EL (cell line): ENCODE measurements around the gene SEC61B.
A peak's percentile ranks its signal among the peaks of the same experiment; 100 is the strongest.
"Not testable (repeated sequence)": the region's sequence is repeated elsewhere in the genome, so short reads cannot be mapped to it uniquely, and the experiment has no call there.

Source experiments
- DNase-seq: peaks from one replicate; pipeline ENCODE4 v3.0.0-alpha.2; 2016

SEC61B gene

DNA sequence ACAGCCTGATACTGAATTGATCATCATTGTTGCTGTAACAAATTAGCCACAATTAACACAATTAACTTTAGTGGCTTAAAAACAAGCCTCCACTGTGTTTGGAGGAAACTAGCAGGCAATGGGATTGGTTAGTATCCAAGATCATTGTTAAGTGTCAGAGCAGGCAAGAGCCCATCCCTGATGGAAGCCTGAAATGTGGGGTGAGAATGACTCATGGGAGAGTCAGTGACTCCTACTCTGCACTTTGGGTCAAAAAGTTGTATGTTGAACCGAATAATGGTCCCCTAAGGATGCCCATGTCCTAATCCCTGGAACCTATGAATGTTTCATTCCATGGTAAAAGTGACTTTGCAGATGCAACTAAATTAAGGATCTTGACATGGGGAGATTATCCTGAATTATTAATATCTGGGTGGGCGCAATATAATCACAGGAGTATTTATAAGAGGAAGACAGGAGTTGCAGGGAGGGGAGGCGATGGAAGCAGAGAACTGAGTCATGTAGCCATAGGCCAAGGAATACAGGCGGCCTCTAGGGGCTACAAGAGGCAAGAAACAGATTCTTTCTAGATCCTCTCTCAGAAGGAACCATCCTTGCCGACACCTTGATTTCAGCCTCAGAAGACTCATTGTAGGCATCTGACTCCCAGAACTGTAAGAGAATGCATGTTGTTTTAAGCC, 29.2 kb upstream of the SEC61B start:
- DNase-seq = peak; percentile 28

DNA sequence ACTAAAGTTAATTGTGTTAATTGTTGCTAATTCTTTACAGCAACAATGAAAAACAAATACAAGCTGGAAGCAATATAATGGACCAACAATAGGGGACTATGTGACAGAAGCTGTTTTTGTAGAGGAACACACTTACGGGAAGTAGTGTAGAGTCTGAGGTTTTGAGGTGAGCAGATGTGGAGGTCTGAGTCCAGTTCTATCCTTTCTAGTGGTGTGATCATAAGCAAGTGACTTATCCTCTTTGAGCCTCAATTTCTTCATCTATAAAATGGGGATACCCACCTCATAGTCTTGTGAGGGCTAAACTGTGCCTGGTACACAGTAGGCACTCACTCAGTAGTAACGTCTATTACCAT, 28.6 kb upstream of the SEC61B start:
- no peak for DNase-seq

DNA sequence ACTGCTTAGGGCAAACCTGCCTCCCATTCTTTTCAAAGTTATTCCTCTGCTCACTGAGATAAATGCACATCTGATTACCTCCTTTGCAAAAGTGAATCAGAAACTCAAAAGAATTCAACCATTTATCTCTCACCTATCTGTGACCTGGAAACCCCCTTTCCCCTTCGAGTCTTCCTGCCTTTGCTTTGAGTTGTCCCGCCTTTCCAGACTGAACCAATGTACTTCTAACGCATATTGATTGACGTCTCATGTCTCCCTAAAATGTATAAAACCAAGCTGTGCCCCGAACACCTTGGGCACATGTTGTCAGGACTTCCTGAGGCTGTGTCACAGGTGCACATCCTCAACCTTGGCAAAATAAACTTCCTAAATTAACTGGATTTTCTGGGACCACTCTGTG, 25.6 kb upstream of the SEC61B start:
- not testable (repeated sequence) for DNase-seq

DNA sequence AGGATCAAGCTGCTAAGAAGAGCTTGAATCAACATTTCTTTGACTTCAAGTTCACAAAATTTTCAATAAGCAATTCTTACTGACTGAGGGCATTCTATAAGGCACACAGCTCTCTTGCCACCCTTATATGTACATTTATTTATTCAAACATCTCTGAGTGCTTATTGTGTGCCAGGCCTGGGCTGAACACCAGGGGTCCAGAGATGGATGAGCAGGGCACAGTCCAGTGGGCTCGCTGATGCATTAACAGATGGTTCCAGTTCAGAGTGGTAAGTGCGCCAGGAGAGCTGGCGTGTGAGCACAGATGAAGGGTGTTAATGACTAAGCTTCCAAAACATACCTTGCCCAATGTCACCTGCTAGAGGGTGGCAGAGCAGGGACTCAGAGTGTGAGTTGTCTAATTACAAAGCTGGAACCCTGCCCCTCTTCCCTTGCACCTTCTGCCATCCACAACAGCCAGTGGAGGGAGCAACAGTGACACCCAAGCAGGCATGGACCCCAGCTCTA, 24.9 kb upstream of the SEC61B start:
- DNase-seq = no peak

DNA sequence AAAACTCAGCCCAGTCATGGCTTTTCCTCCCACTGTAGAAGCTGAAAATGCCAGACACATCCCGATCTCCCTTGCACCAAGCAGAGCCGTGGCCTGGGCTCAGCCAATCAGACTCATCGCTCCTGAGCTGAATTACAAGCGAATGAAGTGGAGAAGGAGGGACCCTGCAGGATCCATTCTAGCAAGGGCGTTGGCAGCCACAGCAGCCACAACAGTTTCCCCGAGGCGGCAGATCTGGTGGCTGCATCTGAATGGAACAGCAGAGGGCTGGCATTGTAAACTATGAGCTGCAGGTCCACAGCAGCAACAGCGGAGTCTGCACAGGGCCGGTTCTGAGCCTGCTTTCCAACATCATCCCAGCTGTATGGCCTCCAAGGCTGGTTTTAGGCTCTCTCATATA, 24.1 kb upstream of the SEC61B start:
- no peak for DNase-seq

DNA sequence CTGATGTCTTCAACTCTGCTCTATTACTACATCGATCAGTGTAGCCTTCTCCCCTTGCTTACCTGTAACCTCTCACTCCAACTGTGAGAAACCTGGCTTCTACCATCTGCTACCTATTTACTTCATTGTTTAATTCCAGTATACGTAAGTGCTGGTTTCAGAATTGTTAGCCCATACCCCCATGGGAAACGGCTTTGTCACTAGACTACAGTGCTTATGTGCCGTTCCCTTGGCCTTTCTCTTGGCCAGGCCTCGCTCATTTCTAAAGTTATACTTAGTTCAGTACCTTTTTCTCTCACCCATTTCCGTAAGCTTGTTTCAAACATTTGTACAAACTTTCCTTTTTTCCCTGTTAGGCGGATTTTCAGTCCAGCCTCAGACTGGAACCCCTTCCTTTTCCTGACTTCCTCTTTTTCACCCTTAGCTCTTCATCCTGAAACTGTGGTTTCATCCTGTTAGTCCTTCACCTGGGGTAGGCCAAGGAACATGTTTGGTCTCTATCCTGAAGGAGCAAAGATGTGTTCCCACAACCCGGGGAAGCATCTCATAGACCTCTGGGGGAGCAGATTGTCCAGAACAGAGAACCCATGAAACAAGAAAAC, 22.0 kb upstream of the SEC61B start:
- DNase-seq = no peak

DNA sequence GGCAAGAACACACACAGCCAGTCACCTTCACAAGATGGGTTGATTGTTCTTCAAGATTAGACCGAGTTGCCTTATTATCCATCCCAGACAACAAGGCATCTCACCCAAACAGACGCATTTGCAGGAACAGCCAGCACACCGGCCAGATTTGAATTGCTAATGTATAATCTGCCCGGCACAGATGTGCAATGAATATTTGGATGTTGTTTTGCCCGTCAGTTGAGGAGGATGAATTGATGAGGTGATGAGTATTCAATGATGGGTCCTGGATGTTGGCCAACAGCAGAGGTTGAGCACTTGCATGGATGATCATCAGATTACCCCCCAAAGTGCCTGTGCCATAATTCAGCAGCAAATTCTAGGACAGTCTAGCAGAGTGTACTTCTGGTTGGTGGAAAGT, 20.5 kb upstream of the SEC61B start:
- no peak for DNase-seq

DNA sequence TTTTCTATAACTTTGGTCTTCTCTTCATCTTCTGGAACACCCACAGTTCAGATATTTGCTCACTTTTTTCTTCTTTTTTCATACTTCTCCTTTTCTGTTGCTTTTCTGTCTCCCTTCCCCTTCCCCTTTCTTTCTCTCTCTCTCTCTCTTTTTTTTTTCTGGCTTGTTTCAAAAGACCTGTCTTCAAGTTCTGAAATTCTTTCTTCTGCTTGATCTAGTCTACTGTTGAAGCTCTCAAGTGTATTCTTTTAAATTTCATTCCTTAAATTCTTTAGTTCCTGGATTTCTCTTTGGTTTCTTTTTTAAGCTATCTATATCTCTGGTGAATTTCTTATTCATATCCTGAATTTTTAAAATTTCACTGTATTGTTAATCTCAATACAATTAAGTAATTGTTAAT, 11.5 kb upstream of the SEC61B start:
- no peak for DNase-seq

DNA sequence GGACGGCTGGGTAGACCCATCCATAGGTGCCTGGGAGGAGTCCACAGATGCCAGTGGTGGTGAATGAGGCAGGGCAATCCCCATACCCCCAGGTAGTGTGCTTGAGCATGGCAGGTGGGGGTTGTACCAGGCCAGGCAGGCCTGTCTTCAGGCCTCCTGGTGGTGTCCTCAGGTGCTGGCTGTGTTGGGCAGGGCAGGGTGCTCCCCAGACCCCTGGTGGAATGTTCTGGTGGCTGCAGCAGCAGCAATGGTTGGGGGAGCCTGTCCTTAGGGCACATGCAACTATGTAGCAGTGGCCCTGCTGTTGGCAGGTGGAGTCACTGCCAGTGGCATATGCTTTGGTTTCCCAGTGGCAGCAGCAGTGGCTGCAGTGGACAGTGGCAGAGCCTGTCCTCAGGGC, 10.3 kb upstream of the SEC61B start:
- no peak for DNase-seq

DNA sequence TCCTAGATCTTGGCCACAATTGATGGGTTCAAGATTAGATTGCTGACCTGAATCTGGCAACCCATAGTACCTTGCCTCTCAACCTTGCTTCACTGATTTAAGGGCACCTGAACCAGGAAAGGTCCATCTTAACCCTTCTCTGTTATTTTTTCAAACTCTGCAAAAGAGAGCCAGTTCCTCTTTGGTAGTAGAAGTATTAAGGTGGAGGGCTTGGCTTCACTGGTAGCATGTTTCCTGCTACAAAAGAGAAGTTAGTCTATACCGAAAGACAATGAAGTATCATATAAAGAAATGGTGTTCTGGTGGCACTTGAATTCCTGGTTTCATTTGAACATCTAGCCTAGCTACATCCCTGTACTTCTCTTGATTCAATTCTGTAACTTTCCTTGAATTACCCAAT, 8.9 kb upstream of the SEC61B start:
- DNase-seq = no peak

DNA sequence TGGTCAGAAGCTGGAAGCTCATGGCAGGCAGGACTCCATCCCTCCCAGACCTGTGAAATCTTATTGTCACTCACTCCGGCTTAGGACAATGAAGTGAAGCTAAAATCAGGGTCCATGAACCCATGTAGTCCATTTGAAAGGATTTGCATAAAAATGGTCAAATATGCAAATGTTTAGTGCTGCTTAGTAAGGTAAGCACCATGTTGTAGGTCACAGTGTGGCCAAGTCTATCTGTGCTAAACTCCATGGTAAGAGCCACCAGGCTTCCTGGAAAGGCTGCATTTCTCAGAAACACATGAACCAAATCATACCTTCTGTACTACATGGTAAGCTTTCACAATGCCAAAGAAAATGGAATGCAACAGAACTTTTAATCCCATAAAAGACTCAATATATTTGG, 6.0 kb upstream of the SEC61B start:
- no peak for DNase-seq

DNA sequence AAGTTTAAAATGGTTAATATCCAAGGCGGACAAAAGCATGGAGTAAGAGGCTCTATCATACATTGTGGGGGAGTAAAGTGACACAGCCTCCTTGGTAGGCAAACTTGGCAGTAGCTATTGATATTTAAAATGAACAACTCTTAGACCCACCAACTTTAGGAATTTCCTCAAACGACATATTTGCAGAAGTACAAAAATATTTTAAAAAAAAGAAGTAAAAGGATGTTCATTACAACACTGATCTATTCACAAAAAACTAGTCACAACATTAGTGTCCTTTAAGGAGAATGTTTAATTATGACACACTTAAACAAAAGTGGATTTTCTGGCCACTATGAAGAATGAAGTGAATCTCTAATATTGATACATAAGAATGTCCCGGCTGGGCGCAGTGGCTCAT, 2.1 kb upstream of the SEC61B start:
- no peak for DNase-seq

DNA sequence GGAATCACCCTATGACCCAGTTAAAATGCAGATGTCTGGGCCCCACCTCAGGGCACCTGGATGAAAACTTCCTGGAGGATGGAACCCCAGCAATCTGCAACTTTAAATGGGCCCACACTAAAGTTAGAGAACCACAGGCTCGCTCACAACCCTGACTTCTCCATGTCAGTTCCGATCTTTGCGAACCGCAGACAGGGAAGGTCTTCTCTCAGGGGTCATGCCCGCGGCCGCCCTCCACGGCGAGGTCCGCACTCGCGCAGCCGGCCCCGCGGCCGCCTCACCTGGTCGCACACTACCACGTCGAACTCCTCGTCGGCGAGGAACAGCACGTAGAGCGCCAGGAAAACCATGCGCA, 839 bp upstream of the SEC61B start:
- no peak for DNase-seq

DNA sequence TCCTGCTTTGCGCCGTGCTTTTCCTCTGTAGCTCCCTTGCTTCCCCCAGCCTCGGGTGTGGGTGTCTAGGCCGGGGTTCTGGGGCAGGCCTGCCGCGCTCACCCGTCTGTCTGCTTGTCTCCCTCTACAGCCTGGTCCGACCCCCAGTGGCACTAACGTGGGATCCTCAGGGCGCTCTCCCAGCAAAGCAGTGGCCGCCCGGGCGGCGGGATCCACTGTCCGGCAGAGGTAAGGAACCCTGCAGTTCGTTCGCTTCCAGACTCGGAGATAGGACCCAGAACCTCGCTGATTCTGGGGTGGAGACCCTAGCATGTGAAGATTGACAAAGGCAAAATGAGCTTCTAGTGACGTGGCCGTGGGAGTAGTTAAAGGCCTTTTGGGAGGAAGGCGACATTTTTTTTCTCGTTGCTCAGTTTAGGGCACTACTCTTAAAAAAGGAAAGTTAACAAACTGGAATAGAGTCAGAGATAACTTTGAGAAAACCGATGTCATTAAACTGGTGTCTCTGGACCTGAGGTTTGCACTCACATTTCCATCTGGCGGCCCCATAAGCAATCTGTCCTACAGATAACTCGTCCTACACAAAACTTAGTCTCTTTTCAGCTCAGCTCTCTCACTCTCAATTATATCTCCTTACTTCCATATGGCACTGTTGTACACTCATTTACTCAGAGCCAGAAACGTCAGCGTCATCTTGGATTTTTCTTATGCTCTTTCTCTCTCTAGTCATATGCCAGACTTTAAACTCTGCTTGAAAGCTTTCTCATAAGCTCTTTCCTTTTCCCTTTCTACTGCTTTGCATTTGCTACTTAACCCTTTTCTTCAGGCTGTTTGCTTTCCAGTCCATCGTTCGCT, 561 bp downstream of the SEC61B start:
- DNase-seq = no peak

DNA sequence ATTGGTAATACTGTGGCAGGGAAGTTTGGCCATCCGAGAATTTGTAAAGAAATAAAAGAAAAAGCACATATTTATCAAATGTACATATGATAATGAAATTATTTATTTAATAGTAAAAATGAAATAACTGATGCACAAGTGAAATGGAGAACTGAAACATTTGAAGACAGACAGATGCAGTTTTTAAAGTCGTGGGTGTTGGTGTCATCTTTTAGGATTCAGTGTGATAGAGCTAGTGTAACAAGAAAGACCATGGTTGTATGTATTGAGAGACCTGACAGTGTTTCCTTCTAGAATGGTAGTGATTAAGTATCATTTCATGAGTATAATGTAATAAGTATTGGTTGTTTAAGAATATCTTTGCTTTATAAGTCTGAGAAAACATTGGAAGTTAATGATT, 2.4 kb downstream of the SEC61B start:
- no peak for DNase-seq

DNA sequence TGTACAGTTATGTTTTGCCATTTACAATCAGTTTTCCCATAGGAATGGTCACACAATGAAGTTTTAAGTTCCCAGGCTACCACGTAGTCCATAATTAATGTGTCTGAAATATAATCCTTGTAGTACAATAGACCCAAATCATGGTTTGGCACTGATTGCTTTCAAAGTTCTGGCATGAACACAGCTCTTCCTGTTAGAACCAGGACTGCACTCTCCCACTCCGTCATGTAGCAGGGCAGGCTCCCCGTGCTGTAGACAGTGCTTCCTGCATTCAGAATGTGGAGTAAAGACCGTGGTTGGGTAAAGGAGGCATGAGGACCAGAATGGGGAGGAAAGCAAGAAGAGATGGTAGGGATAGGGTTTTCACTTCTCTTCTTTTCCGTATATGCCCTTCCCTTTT, 4.0 kb downstream of the SEC61B start:
- no peak for DNase-seq

DNA sequence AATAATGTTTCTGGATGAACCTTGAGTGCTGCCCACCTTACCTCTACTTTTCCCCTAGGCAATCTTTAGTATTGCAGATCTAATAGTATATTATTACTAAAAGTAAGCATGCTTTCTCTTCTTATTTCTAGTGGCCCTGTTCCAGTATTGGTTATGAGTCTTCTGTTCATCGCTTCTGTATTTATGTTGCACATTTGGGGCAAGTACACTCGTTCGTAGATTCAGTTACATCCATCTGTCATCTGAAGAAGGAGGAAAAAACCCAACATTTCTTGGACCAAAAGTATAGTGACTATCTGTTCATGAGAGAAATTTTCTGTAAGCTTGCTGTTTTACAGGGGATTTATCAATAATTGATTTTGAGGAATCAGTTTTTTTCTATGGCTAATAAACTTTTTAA, 8.1 kb downstream of the SEC61B start:
- DNase-seq = no peak

DNA sequence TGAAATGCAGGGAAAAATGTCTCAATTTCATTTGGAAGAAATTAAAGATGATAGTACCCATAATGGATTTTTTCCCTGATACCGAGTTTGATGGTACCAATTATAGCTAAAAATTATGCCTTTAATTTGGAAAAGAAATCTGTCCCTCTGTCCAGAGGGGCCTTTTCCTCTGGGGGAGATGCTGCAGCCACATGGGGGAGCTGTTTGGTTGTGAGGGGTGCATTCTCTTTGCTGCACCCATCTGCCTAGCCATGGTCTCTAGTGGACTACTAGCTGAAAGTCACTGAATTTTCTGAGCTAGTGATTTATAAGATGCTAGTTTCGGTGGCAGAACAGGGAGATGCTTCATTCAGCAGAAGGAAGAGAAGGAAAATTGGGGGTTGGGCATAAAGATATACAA, 9.6 kb downstream of the SEC61B start:
- peak; percentile 29 for DNase-seq

DNA sequence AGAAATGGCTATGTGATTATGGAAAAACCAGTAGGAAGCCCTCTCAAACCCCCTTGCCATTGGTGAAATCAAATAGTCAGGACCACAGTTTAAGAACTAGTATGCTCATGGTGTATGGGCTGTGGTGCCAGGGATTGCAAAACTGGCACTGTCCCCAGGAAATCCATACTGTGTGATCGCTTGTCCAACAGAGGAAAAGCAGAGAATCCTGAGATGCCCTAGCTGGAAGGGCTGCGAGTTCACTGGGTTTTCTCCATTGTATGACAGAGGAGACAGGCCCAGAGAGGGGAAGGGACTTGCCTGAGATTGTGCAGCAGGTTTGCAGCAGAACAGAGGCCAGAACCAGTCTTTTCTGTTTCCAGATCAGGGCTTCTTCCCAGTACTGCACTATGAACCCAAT, 12.5 kb downstream of the SEC61B start:
- no peak for DNase-seq

DNA sequence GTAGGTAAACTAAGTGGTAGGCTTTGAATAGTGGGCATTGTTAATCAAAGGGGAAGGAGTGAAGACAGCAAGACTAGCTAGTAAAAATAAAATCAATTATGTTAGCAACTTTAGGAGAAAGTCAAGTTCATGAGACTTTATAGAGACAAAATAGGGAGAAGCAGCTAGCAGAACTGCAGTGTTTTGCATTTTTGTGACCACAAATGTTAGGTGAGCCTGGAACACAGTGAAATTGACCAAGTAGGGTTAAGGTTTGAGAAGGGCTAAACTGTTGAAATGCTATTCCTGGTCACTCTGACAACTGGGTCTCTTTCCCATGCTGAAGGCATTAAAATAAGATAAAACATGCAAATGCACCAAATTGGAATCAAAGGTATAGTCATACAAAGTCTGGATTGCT, 13.0 kb downstream of the SEC61B start:
- no peak for DNase-seq

DNA sequence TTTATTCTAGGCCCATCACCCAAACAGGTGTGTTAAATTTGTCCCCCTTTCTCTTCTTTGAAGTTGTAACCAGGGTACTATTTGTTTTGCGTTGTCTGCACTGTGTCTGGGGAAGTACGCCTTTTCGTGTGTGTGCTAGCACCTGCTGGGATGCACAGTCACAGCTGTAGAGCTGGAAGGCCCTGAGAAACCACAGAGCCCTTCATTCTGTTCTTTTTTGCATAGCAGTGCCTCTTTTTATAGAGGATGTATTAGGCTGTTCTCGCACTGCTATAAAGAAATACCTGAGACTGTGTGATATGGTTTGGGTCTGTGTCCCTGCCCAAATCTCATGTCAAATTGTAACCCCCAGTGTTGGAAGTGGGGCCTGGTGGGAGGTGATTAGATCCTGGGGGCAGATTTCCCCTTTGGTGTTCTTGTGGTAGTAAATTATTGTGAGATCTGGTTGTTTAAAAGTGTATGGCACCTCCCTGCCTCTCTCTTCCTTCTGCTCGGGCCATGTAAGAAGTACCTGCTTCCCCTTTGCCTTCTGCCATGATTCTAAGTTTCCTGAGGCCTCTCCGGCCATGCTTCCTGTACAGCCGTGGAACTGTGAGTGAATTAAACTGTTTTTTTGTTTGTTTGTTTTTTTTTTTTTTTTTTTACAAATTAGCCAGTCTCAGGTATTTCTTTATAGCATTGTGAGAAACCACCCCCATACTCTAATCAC, 14.0 kb downstream of the SEC61B start:
- no peak for DNase-seq

DNA sequence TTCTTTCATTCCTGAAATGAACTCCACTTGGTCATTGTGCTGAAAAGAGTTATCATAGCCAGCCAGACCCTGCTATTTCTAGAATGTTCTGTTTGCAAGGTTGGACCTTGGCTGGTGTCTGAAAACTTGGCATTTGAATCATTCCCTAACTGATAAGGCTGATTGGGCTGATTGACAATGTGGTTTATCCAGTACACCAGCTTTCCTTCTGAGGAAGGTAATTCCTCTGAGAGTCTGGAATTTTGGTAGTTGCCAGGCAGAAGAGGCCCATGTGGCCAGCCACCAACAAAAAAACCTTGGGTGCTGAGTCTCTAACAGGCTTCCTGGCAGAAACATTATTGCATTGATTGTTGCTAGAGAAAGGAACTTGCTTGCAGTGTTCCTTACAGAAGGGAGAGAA, 15.3 kb downstream of the SEC61B start:
- no peak for DNase-seq

DNA sequence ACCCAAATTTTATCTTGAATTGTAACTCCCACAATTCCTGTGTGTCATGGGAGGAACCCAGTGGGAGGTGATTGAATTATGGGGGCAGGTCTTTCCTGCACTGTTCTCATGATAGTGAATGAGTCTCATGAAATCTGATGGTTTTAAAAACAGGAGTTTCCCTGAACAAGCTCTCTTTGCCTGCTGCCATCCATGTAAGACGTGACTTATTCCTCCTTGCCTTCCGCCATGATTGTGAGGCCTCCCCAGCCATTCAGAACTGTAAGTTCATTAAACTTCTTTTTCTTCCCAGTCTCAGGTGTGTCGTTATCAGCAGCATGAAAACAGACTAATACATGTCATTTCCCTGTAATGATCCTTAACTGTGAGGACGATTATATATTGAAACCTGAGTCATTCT, 15.8 kb downstream of the SEC61B start:
- DNase-seq = not testable (repeated sequence)

DNA sequence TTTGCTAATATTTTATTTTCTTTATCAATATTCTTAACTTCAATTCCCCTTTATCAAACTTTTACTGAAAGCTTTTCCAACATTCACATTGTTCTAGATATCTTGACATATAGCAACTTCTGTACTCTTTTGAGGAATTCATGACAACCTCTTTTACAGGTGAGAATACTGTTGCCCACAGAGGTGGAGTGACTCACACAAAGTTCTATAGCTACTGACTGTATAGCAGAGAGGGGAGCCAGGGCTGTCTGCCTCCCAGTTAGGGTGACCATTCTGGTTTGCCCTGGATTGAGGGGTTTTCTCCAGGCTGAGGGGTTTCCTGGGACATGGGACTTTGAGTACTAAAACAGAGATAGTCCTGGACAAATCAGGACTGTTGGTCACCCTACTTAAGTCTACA, 16.2 kb downstream of the SEC61B start:
- no peak for DNase-seq
